Vagina (tissue), 2 donors: Measurements from ENCODE around the gene MIPEP.

Experiments
- CTCF ChIP-seq, 3 experiments: fragments of 450-650 bp in 2 of 3; fragments of 200-600 bp in 1 of 3; sonication (generic) in 1 of 3; IDR thresholded peaks; one replicate each; pipeline ENCODE4 v1.5.1; 2017 to 2019; ENCODE audit warnings: antibody characterized with exemption in 3 of 3, mild to moderate bottlenecking in 2 of 3, moderate library complexity in 2 of 3
- POLR2A ChIP-seq, 2 donors: fragments of 450-650 bp; IDR thresholded peaks; one replicate each; pipeline ENCODE4 v1.6.1; 2017; ENCODE audit warnings: antibody characterized with exemption in 2 of 2, mild to moderate bottlenecking in 2 of 2, moderate library complexity in 2 of 2
- POLR2AphosphoS5 ChIP-seq, 2 donors: sonication (generic); formaldehyde crosslinking; IDR thresholded peaks; one replicate each; pipeline ENCODE4 v1.9.0; 2017; ENCODE audit warnings: antibody characterized with exemption in 2 of 2, mild to moderate bottlenecking in 2 of 2, low read depth in 1 of 2; ENCODE audit not compliant: insufficient read depth in 1 of 2

DNA sequence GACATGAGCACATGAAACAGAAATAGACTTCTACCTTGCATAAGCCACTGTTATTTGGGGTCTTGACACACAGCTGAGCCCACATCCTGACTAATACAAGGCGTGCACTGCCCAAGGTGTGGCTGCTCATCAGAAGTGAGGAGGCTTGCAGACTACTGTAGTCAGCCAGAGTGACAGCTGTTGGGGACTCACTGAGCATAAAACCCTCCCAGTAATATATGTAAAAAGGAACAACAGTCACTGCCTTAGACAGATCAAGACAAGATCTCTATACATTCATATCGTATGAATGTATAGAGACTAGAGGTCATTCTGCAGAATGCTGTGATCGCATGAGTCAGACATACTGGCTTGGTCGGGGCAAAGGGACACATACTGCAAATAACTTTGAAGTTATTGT is 12.2 kb upstream of the MIPEP start:
- TF ChIP-seq POLR2AphosphoS5 (IDR thresholded peaks at IDR 0.05; ENCODE audit: insufficient read depth in 1 of 2, low read depth in 1 of 2) (no peak), CTCF (IDR thresholded peaks at IDR 0.05) (no peak), POLR2A (IDR thresholded peaks at IDR 0.05) (no peak)
